A549 (cell line): ENCODE results near the gene C1QTNF1. TPM values are rescaled to one million over a fixed set of nuclear protein-coding genes. Genes with fewer than 3 reads are reported as not detected.

Experiments used
- ATAC-seq, 2 experiments: fragments of 200-7000 bp in 1 of 2; fragments of >200 bp in 1 of 2; cut with Nextera tagmentation in 1 of 2; cut with Tn5 transposase in 1 of 2; 3 replicates each; pipeline versions ENCODE4 v1.8.0 to v1.9.1; 2018 to 2020; ENCODE audit warnings: mild to moderate bottlenecking in 1 of 2, moderate library complexity in 1 of 2
- CTCF ChIA-PET: fragments of 300-600 bp; sonication (Branson Sonifier 250); formaldehyde crosslinking; extraction: SDS; loops from one replicate; lab custom pipeline; 2021; ENCODE audit warnings: antibody characterized with exemption, inconsistent platforms; lab: Yijun Ruan, JAX
- POLR2A ChIA-PET: fragments of 350-600 bp; formaldehyde crosslinking; extraction: SDS; loops from one replicate; lab custom pipeline; 2021; ENCODE audit warnings: antibody characterized with exemption, inconsistent platforms; lab: Yijun Ruan, JAX
- DNase-seq, 2 experiments: peaks; one replicate each; pipeline versions ENCODE4 v3.0.0 to v3.0.0-alpha.2; 2011 to 2016; ENCODE audit warnings: low read depth in 1 of 2, low spot score in 1 of 2
- FAIRE-seq: peaks from 2 replicates; lab custom pipeline; 2011; peaks lifted over from hg19 to GRCh38; lab: Jason Lieb, UNC
- H3K27ac ChIP-seq, 2 experiments: fragments of >200 bp; sonication (Bioruptor Twin); formaldehyde crosslinking; 3 replicates each; pipeline ENCODE4 v1.5.1; 2016 to 2017
- H3K4me1 ChIP-seq: fragments of >200 bp; sonication (Bioruptor Twin); formaldehyde crosslinking; 3 replicates; pipeline ENCODE4 v1.6.1; 2016
- H3K4me2 ChIP-seq: fragments of >200 bp; sonication (Bioruptor Twin); formaldehyde crosslinking; 3 replicates; pipeline ENCODE4 v1.6.1; 2016
- H3K4me3 ChIP-seq: fragments of >200 bp; sonication (Bioruptor Twin); formaldehyde crosslinking; 3 replicates; pipeline ENCODE4 v1.5.1; 2016
- H3K9me3 ChIP-seq: fragments of >200 bp; sonication (Bioruptor Twin); formaldehyde crosslinking; 3 replicates; pipeline ENCODE4 v1.6.1; 2016
- ATOH8 ChIP-seq: fragments of 250-450 bp; sonication (Bioruptor Pico); IDR thresholded peaks from 2 replicates; pipeline ENCODE4 v1.5.0; 2020; ENCODE audit warnings: low read depth, mild to moderate bottlenecking, moderate library complexity
- CBX2 ChIP-seq: fragments of 200-600 bp; sonication (generic); IDR thresholded peaks from 2 replicates; pipeline ENCODE4 v1.6.1; 2016; ENCODE audit warnings: low read depth, mild to moderate bottlenecking, borderline replicate concordance
- CBX8 ChIP-seq: fragments of 200-600 bp; sonication (generic); IDR thresholded peaks from 2 replicates; pipeline ENCODE4 v1.6.1; 2016
- CEBPB ChIP-seq, 2 experiments: fragments of >200 bp in 1 of 2; sonication (Bioruptor Twin) in 1 of 2; formaldehyde crosslinking in 1 of 2; IDR thresholded peaks; 2 replicates each; pipeline ENCODE4 v1.6.1; 2012 to 2016
- CHD4 ChIP-seq: fragments of 200-600 bp; sonication (generic); IDR thresholded peaks from 2 replicates; pipeline ENCODE4 v1.6.1; 2016; ENCODE audit warnings: antibody characterized with exemption, mild to moderate bottlenecking, borderline replicate concordance
- FOSL2 ChIP-seq, 2 experiments: fragments of 450-650 bp in 1 of 2; fragments of >200 bp in 1 of 2; sonication (Bioruptor Twin) in 1 of 2; formaldehyde crosslinking; IDR thresholded peaks; 2 replicates each; pipeline versions ENCODE4 v1.5.0 to v1.6.1; 2016 to 2020; ENCODE audit warnings: mild to moderate bottlenecking in 1 of 2, moderate library complexity in 1 of 2
- GATA3 ChIP-seq: IDR thresholded peaks from 2 replicates; pipeline ENCODE4 v1.6.1; 2012; ENCODE audit warnings: borderline replicate concordance
- HDAC2 ChIP-seq: fragments of 200-600 bp; sonication (generic); IDR thresholded peaks from 2 replicates; pipeline ENCODE4 v1.6.1; 2016
- JUN ChIP-seq, 2 experiments: fragments of >200 bp; sonication (Bioruptor Twin); formaldehyde crosslinking; IDR thresholded peaks; 2 replicates in 1 of 2; 3 replicates in 1 of 2; pipeline ENCODE4 v1.6.1; 2016 to 2017
- KDM1A ChIP-seq: fragments of 200-600 bp; sonication (generic); IDR thresholded peaks from 2 replicates; pipeline ENCODE4 v1.6.1; 2016; ENCODE audit warnings: low read depth, mild to moderate bottlenecking
- KDM5A ChIP-seq: fragments of 200-600 bp; sonication (generic); IDR thresholded peaks from 2 replicates; pipeline ENCODE4 v1.6.1; 2016; ENCODE audit warnings: antibody characterized with exemption, mild to moderate bottlenecking
- MAZ ChIP-seq: fragments of 150-350 bp; IDR thresholded peaks from 2 replicates; pipeline ENCODE4 v1.6.1; 2014; ENCODE audit warnings: antibody characterized with exemption, low read depth, low read length, borderline replicate concordance
- MYC ChIP-seq: IDR thresholded peaks from 2 replicates; pipeline ENCODE4 v1.6.1; 2012; ENCODE audit warnings: mild to moderate bottlenecking, inconsistent platforms, low read length, improper control_type of control experiment, borderline replicate concordance
- NFE2L2 ChIP-seq: fragments of 150-350 bp; conservative IDR thresholded peaks from 2 replicates; pipeline ENCODE4 v1.6.1; 2014; ENCODE audit warnings: low read length
- PBX3 ChIP-seq: IDR thresholded peaks from 2 replicates; pipeline ENCODE4 v1.6.1; 2012
- POLR2AphosphoS2 ChIP-seq: conservative IDR thresholded peaks from 2 replicates; pipeline ENCODE4 v1.6.1; 2012; ENCODE audit warnings: low read length, improper control_type of control experiment, inconsistent platforms
- RAD21 ChIP-seq, 2 experiments: fragments of >200 bp in 1 of 2; sonication (Bioruptor Twin) in 1 of 2; formaldehyde crosslinking in 1 of 2; IDR thresholded peaks in 1 of 2; conservative IDR thresholded peaks in 1 of 2; 2 replicates in 1 of 2; 3 replicates in 1 of 2; pipeline ENCODE4 v1.6.1; 2012 to 2018; ENCODE audit warnings: inconsistent platforms in 1 of 2
- REST ChIP-seq: fragments of 200-600 bp; sonication (generic); IDR thresholded peaks from 2 replicates; pipeline ENCODE4 v1.6.1; 2016; ENCODE audit warnings: antibody characterized with exemption, mild to moderate bottlenecking, moderate library complexity
- SREBF2 ChIP-seq: fragments of 450-650 bp; IDR thresholded peaks from 2 replicates; pipeline ENCODE4 v1.6.1; 2014; ENCODE audit warnings: mild to moderate bottlenecking, moderate library complexity
- TP53 ChIP-seq: fragments of 250-450 bp; sonication (Bioruptor Pico); IDR thresholded peaks from 2 replicates; pipeline ENCODE4 v1.5.0; 2021; ENCODE audit warnings: mild to moderate bottlenecking, moderate library complexity
- ZC3H11A ChIP-seq: fragments of 450-650 bp; IDR thresholded peaks from 2 replicates; pipeline ENCODE4 v1.6.1; 2014; ENCODE audit warnings: antibody characterized with exemption, mild to moderate bottlenecking
- ZFP36 ChIP-seq: fragments of 450-650 bp; IDR thresholded peaks from 2 replicates; pipeline ENCODE4 v1.6.1; 2014; ENCODE audit warnings: borderline replicate concordance; ENCODE audit not compliant: partially characterized antibody
- ZNF302 ChIP-seq: fragments of 250-450 bp; sonication (Bioruptor Pico); IDR thresholded peaks from 2 replicates; pipeline ENCODE4 v1.9.0; 2021; ENCODE audit warnings: inconsistent platforms, mild to moderate bottlenecking, moderate library complexity
- ZSCAN20 ChIP-seq: fragments of 250-450 bp; sonication (Bioruptor Pico); IDR thresholded peaks from 2 replicates; pipeline ENCODE4 v1.8.0; 2022; ENCODE audit warnings: mild to moderate bottlenecking, moderate library complexity
- WGBS: methylation state at CpG from one replicate; pipeline ENCODE4 v1.1.6; 2017; ENCODE audit errors: missing lambda C conversion rate; 5-methylcytosine and 5-hydroxymethylcytosine counted together
- polyA plus RNA-seq, 4 experiments: library from polyadenylated mRNA; depleted of rRNA in 3 of 4; stranded (reverse); fragments of >200 nt; fragmentation: RNase III in 1 of 4; extraction: RNeasy Plus Mini Kit Qiagen cat#74134 plus additional on column Dnase treatment in 1 of 4; gene quantifications; 2 replicates in 3 of 4; 3 replicates in 1 of 4; pipeline ENCODE4 v1.2.3, GENCODE V29; 2011 to 2017
- TF ChIP-seq, protein P1 (sequence below): IDR thresholded peaks from 2 replicates; pipeline ENCODE4 v1.6.1; 2012

The C1QTNF1 gene
- polyA plus RNA-seq, 2 of the 4 experiments (the other 2 are of a cell fraction) = 10.2 to 26.1 TPM

GRCh38 chr17:79014158-79014758 is 9.7 kb upstream of the C1QTNF1 start:
- no peak for DNase-seq
- peaks cover 6% of the 10 kb centered on the region for H3K4me1 ChIP-seq
- TF ChIP-seq RAD21 (conservative IDR thresholded peaks at IDR 0.05 in 1 of 2, IDR thresholded peaks at IDR 0.05 in 1 of 2) = no peak
- TF ChIP-seq ZFP36 = peak; percentile 81
- TF ChIP-seq ZNF302 (CRISPR knock-in tag) = no peak
- TF ChIP-seq HDAC2 = no peak
- TF ChIP-seq, all 56 proteins: peak for 1
- ChIA-PET CTCF (interaction anchor here (1.1 to 14.8 kb wide), 7 partner anchors 18 to 379 kb away, joined by 4 to 376 read pairs (median 10); no protein-coding TSS in a partner anchor), POLR2A (no interaction called here)
- H3K27ac ChIP-seq = no peak overlapping the region
- ATAC-seq (no peak), FAIRE-seq (no peak)
- H3K4me3 ChIP-seq = no peak overlapping the region
- peaks cover 14% of the 10 kb centered on the region; the same call in 1 of the 3 replicates for H3K9me3 ChIP-seq
- H3K4me2 ChIP-seq = no peak overlapping the region
- WGBS = 79% methylated on average over 2 of the region's 2 CpGs

- ChIA-PET POLR2A (no interaction called here), CTCF (interaction anchor here (0.6 to 14.8 kb wide), 13 partner anchors 8 to 819 kb away, joined by 3 to 376 read pairs (median 4); partner anchors contain the start of gene CANT1)
- 55% methylated on average over 6 of the region's 6 CpGs for WGBS
- peaks cover 14% of the 10 kb centered on the region; the same call in 1 of the 3 replicates for H3K9me3 ChIP-seq
- peaks cover 5% of the 10 kb centered on the region; the same call in 1 of the 3 replicates for H3K4me1 ChIP-seq
- no peak overlapping the region for H3K4me2 ChIP-seq
- no peak overlapping the region for H3K4me3 ChIP-seq
- ATAC-seq = no peak
- DNase-seq = no peak
- no peak overlapping the region for H3K27ac ChIP-seq
- FAIRE-seq = no peak
- TF ChIP-seq PBX3 (no peak), CHD4 (no peak), TP53 (CRISPR knock-in tag) (no peak), RAD21 (conservative IDR thresholded peaks at IDR 0.05 in 1 of 2, IDR thresholded peaks at IDR 0.05 in 1 of 2) (no peak), CEBPB (IDR thresholded peaks at IDR 0.05) (no peak), MAZ (no peak), GATA3 (no peak), ZSCAN20 (CRISPR knock-in tag) (no peak), POLR2AphosphoS2 (no peak), ZFP36 (no peak), CBX8 (no peak), ZC3H11A (no peak), NFE2L2 (no peak)
- TF ChIP-seq, protein P1, sequence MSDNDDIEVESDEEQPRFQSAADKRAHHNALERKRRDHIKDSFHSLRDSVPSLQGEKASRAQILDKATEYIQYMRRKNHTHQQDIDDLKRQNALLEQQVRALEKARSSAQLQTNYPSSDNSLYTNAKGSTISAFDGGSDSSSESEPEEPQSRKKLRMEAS = no peak
These were observed 6.2 kb upstream of the C1QTNF1 start for GRCh38 chr17:79017546-79018369.

- 71% methylated on average over 3 of the region's 3 CpGs for WGBS
- Histone ChIP-seq H3K4me1 (peaks cover 7% of the 10 kb centered on the region; the same call in 2 of the 3 replicates), H3K27ac (no peak overlapping the region), H3K9me3 (peaks cover 14% of the 10 kb centered on the region; the same call in 1 of the 3 replicates), H3K4me3 (no peak overlapping the region), H3K4me2 (no peak overlapping the region)
- CTCF ChIA-PET = interaction anchor here (0.6 to 14.8 kb wide), 13 partner anchors 9 to 690 kb away, joined by 3 to 376 read pairs (median 4); partner anchors contain the start of gene CANT1
- DNase-seq (no peak), ATAC-seq (no peak), FAIRE-seq (no peak)
- POLR2A ChIA-PET = no interaction called here
- no peak for TF ChIP-seq CBX2
- TF ChIP-seq SREBF2 = no peak
- TF ChIP-seq MYC = no peak
- no peak for TF ChIP-seq ZSCAN20 (CRISPR knock-in tag)
- TF ChIP-seq NFE2L2 = no peak
- TF ChIP-seq KDM5A = no peak
- no peak for TF ChIP-seq REST
- no peak for TF ChIP-seq ATOH8 (CRISPR knock-in tag)
- TF ChIP-seq PBX3 = no peak
- TF ChIP-seq POLR2AphosphoS2 = no peak
- TF ChIP-seq FOSL2 (IDR thresholded peaks at IDR 0.05) = no peak
- no peak for TF ChIP-seq FOSL2 (CRISPR knock-in tag; IDR thresholded peaks at IDR 0.05)
- no peak for TF ChIP-seq KDM1A
- TF ChIP-seq ZNF302 (CRISPR knock-in tag) = no peak
- TF ChIP-seq JUN (IDR thresholded peaks at IDR 0.05) = no peak
These were observed 5.6 kb upstream of the C1QTNF1 start for GRCh38 chr17:79018370-79018695.
